GM12873 (cell line): ENCODE results near the gene PLA2G4E.

ENCODE experiments used
- TF ChIP-seq, protein P1 (sequence below): IDR thresholded peaks from 2 replicates; pipeline ENCODE4 v1.5.1; 2012; ENCODE audit warnings: low read depth, mild to moderate bottlenecking, moderate library complexity, low read length, control low read depth; ENCODE audit not compliant: insufficient read depth; ENCODE audit errors: missing control alignments

Gene PLA2G4E

DNA sequence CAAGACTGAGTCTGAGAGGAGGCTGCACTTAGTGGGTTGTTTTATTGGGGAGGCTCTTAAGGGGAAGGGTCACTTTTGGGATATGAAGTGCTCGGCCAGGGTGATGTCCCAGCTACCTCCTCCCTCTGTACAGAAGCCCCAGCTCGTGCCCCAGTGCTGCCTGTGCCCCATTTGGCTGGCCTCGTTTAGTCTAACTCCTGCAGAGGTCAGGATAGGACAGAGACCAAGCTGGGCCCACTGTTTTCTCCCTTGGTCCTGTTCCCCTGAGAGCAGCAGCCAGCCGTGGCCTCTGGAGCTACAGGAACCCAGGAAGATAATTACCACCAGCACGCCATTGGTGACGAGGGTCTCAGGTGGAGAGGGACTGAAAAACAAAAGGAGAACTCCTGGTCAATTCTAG is 18.5 kb downstream of the PLA2G4E start:
- TF ChIP-seq, protein P1, sequence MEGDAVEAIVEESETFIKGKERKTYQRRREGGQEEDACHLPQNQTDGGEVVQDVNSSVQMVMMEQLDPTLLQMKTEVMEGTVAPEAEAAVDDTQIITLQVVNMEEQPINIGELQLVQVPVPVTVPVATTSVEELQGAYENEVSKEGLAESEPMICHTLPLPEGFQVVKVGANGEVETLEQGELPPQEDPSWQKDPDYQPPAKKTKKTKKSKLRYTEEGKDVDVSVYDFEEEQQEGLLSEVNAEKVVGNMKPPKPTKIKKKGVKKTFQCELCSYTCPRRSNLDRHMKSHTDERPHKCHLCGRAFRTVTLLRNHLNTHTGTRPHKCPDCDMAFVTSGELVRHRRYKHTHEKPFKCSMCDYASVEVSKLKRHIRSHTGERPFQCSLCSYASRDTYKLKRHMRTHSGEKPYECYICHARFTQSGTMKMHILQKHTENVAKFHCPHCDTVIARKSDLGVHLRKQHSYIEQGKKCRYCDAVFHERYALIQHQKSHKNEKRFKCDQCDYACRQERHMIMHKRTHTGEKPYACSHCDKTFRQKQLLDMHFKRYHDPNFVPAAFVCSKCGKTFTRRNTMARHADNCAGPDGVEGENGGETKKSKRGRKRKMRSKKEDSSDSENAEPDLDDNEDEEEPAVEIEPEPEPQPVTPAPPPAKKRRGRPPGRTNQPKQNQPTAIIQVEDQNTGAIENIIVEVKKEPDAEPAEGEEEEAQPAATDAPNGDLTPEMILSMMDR: no peak

DNA sequence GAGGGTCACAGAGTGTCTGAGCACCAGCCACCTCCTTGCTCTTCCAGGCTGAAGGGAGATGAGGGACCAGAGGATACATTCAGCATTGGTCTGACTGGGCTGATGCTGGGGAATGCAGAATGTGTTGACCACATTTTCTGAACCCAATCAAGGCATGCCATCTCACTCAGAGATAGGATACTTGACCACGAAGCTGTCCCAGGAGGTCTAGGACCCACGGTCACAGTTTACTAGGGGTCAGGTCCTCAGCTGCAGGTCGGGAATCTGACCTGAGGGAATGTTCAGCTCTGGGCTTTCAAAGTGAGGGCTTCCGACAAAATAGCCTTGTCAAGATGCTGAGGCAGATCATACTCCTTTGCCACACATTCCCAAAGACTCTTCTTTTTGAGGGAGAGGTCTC is 19.6 kb downstream of the PLA2G4E start:
- TF ChIP-seq, protein P1: no peak

GRCh38 chr15:41999290-42000285 is 21.3 kb downstream of the PLA2G4E start:
- TF ChIP-seq, protein P1: no peak

DNA sequence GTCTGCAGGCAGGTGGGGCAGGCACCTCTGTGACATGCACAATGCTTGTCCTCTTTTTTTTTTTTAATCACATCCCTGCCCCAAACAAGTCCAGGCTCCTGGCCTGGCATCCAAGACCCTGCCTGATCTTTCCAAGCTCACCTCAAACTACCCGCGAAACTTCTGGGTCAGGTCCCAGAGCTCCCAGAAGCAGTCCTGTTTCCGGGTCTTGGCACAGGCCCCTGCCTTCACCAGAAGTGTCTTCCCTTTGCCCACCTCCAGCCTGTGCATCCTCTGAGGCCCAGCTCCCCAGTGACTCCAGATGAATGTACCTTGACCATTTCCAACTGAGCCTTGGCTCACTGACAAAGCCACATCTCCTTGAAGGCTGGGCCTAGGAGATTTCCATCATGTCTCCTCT is 23.0 kb downstream of the PLA2G4E start:
- TF ChIP-seq, protein P1: no peak

- TF ChIP-seq, protein P1: no peak
Measured at GRCh38 chr15:41996921-41997592, 23.8 kb downstream of the PLA2G4E start.

DNA sequence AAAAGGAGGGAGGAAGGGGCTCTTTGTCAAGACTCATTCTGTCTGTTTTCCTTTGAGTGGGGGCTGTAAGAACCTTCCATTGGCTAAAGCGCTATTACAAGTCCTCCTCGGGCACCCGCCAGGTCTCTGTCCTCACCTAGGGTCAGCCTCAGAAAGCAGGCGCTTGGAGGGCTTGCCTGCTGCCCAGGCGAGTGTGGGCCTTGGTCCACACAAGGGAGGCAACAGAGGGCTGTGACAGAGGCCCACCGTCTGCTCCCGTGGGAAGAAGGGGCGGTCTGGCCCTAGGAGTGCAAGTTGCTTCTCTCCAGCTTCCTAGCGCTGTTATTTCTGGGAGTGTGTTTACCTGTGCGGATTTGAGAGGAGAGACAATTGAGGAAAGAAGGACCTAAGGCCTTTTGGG is 24.5 kb downstream of the PLA2G4E start:
- TF ChIP-seq, protein P1: no peak

DNA sequence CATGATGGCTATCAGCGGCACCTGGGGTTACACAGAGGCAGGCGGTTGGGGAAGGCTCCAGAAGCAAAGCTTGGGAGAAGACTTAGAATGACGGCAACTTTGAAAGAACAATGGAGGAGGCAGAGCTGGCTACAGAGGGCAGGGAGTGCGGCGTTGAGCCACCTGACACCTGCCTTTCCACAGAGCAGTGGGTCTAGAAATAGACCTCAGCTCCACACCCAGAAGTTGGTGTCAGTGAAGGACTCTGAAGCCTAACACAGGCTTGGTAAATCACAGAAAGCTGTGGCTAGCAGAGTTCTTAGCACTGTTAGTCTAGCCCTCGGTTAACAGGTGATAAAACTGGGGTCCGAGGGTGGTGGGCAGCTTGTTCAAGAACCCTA is 25.4 kb downstream of the PLA2G4E start:
- TF ChIP-seq, protein P1: no peak
